ENCODE results near the gene SEC14L2. TPM values are rescaled to one million over a fixed set of nuclear protein-coding genes. Genes with fewer than 3 reads are reported as not detected.

The SEC14L2 gene
- total and polyA plus RNA-seq, 2 experiments from 2014 or later = 2.9 to 11.2 TPM

DNA sequence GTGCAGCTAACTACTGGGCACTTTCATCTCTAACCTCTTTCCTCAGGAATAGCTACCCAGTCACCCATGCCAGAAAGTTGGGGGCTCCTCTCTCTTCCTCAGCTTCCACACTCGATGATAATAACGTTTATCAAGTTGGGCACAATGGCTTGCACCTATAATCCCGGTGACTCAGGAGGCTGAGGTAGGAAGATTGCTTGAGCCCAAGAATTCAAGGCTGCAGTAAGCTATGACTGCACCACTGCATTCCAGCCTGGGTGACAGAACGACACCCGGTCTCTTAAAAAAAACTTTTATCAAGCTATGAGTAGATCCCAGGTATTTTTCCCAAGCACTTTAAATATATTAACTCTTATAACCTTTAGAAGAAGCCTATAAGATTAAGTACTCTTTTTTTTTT is 42.2 kb upstream of the SEC14L2 start:
- Histone ChIP-seq H3K27ac (no peak overlapping the region), H3K4me1 (ENCODE audit: low read depth) (peaks cover 3% of the 10 kb centered on the region), H3K27me3 (no peaks in the 10 kb centered on the region), H3K9me3 (ENCODE audit: low read depth) (no peaks in the 10 kb centered on the region), H3K4me3 (no peak overlapping the region), H3K36me3 (peaks cover 19% of the 10 kb centered on the region)
- DNase-seq (ENCODE audit: low read depth in 1 of 2, low spot score in 1 of 2) = no peak
- TF ChIP-seq, protein P1, sequence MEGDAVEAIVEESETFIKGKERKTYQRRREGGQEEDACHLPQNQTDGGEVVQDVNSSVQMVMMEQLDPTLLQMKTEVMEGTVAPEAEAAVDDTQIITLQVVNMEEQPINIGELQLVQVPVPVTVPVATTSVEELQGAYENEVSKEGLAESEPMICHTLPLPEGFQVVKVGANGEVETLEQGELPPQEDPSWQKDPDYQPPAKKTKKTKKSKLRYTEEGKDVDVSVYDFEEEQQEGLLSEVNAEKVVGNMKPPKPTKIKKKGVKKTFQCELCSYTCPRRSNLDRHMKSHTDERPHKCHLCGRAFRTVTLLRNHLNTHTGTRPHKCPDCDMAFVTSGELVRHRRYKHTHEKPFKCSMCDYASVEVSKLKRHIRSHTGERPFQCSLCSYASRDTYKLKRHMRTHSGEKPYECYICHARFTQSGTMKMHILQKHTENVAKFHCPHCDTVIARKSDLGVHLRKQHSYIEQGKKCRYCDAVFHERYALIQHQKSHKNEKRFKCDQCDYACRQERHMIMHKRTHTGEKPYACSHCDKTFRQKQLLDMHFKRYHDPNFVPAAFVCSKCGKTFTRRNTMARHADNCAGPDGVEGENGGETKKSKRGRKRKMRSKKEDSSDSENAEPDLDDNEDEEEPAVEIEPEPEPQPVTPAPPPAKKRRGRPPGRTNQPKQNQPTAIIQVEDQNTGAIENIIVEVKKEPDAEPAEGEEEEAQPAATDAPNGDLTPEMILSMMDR (IDR thresholded peaks at IDR 0.05; ENCODE audit: low read depth, low read length) = no peak

DNA sequence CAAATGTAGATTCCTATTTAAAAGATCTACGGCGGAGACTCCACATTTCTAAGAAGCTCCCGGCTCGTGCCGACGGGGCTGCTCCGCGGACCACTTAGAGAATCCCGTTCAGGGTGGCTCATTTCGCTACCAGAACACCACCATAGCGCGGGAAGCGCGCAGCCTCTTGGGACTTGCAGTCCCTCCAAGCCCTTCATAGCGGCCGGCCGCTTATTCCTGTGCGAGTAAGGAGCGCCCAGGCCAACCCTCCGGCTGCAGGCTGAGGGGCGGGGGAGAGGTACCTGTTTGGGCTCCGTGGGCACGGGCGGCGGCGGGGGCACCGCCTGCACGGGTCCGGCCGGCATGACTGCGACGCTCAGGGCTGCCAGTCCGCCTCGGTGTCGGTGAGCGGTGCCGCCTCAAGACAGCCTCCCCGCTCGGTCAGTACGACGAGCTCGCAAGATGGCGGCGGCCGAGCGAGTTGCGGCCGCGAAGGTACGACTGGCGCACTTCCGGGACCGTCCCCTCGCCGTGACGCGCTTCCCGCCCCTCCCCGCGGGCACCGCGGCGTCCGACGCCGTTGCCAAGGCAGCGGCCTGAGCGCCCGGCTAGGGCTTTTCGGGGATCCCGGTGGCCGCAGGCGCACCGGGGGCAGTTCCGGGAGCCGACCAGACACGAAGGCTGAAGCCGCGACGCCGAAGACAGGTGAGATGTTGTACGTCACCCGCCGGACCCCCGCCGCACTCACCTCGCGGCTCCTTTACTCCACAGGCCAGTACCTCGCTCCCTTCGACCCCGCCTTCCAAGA is 40.2 kb upstream of the SEC14L2 start, which contains the start of the genes CCDC157 and SF3A1:
Gene CCDC157, plus strand, starts transcription at position 559 of the 787 bp plus-strand sequence. CDS start 8,994 bp downstream, outside the sequence.
Gene SF3A1, minus strand, starts transcription at position 446 of the 787 bp plus-strand sequence. Its CDS starts 102 bp downstream, at position 344.
- peak within 1 kb of the TSS; percentile 70 for H3K4me3 ChIP-seq
- H3K9me3 ChIP-seq (ENCODE audit: low read depth) = no peaks in the 10 kb centered on the region
- H3K4me1 ChIP-seq (ENCODE audit: low read depth) = peaks cover 3% of the 10 kb centered on the region
- no peaks in the 10 kb centered on the region for H3K27me3 ChIP-seq
- peak; percentile 92 to 96 for DNase-seq (ENCODE audit: low read depth in 1 of 2, low spot score in 1 of 2)
- peaks cover 8% of the 10 kb centered on the region for H3K36me3 ChIP-seq
- TF ChIP-seq, protein P1 (IDR thresholded peaks at IDR 0.05; ENCODE audit: low read depth, low read length) = no peak
- H3K27ac ChIP-seq = peak within 1 kb of the TSS; percentile 98

DNA sequence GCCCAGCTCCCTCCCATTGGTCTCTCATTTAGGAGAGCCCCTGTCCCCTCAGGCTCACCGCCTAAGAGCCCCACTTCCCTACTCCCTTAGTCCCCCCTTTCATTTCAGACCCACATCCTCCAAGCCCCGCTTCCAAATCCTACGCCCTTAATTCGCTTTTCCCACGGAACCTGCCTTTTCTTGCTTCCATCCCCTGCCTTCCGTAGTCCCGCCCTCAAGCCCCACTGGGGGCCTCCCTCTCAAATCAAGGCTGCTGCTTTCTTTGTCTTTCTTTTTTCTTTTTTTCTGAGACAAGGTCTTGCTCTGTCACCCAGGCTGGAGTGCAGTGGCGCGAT is 39.6 kb upstream of the SEC14L2 start:
- peaks cover 5% of the 10 kb centered on the region for H3K36me3 ChIP-seq
- H3K4me3 ChIP-seq = peak overlapping the region; percentile 70
- DNase-seq (ENCODE audit: low read depth in 1 of 2, low spot score in 1 of 2) = no peak
- peaks cover 3% of the 10 kb centered on the region for H3K4me1 ChIP-seq (ENCODE audit: low read depth)
- H3K9me3 ChIP-seq (ENCODE audit: low read depth) = no peaks in the 10 kb centered on the region
- H3K27ac ChIP-seq = no peak overlapping the region
- no peaks in the 10 kb centered on the region for H3K27me3 ChIP-seq
- TF ChIP-seq, protein P1 (IDR thresholded peaks at IDR 0.05; ENCODE audit: low read depth, low read length) = no peak

DNA sequence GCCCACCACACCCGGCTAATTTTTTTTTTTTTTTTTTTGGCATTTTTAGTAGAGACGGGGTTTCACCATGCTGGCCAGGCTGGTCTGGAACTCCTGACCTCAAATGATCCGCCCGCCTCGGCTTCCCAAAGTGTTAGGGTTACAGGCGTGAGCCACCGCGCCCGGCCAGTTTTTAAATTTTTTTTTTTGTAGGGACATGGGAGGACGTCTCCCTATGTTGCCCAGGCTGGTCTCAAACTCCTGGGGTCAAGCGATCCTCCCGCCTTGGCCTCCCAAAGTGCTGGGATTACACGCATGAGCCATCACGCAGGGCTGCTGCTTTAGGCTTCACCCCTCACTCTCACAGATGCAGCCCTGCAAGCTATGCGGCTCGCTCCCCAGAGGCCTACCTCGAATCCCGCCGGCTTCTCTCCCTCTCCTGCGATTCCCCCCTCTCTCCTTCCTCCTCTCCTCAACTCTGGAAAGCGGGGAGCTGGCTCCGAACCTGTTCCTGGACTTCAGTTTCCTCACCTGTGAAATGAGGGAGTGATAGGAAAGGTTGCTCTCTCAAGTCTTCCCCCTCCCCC is 39.1 kb upstream of the SEC14L2 start:
- peaks cover 3% of the 10 kb centered on the region for H3K36me3 ChIP-seq
- H3K4me3 ChIP-seq = peak overlapping the region; percentile 70
- H3K9me3 ChIP-seq (ENCODE audit: low read depth) = no peaks in the 10 kb centered on the region

DNA sequence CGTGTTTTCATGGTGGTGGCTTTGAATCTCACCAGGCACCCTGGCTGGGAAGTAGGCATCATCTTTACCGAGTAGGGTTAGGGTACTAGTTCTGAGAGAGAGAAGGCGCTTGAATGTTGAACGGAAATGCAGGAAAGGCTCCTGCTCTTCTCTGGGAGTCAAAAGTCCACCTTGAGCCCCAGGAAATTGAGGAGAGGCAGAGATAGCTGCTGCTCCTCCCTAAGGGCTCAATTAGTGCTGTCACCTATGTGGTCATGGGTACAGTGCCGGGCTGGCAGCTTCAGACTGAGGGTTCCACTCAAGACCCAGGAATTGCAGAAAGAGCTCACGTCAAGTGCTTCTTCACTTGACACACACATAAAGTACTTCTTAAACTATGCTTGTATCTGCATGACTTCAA is 38.3 kb upstream of the SEC14L2 start:
- Histone ChIP-seq H3K27me3 (no peaks in the 10 kb centered on the region), H3K4me1 (ENCODE audit: low read depth) (peaks cover 3% of the 10 kb centered on the region), H3K36me3 (no peaks in the 10 kb centered on the region), H3K9me3 (ENCODE audit: low read depth) (no peaks in the 10 kb centered on the region), H3K4me3 (no peak overlapping the region), H3K27ac (no peak overlapping the region)
- TF ChIP-seq, protein P1 (IDR thresholded peaks at IDR 0.05; ENCODE audit: low read depth, low read length) = no peak
- DNase-seq (ENCODE audit: low read depth in 1 of 2, low spot score in 1 of 2) = no peak

More for the DNA sequence above, 39.1 kb upstream of the SEC14L2 start:
- Histone ChIP-seq H3K27ac (no peak overlapping the region), H3K27me3 (no peaks in the 10 kb centered on the region), H3K4me1 (ENCODE audit: low read depth) (peaks cover 3% of the 10 kb centered on the region)
- DNase-seq (ENCODE audit: low read depth in 1 of 2, low spot score in 1 of 2) = no peak
- TF ChIP-seq, protein P1 (IDR thresholded peaks at IDR 0.05; ENCODE audit: low read depth, low read length) = no peak

Data from cardiac muscle cell (in vitro differentiated cells and primary cell).